A172 (cell line): Measurements from ENCODE around the gene ACAP1. TPM values are rescaled to one million over a fixed set of nuclear protein-coding genes. Genes with fewer than 3 reads are reported as not detected.
"Not testable (repeated sequence)": the region's sequence is repeated elsewhere in the genome, so short reads cannot be mapped to it uniquely, and the experiment has no call there.

Source experiments
- DNase-seq: peaks from one replicate; pipeline ENCODE4 v3.0.0-alpha.2; 2015; ENCODE audit warnings: low spot score
- total RNA-seq: library from RNA; depleted of rRNA; stranded (reverse); fragments of >200 nt; shearing (Covaris generic); gene quantifications from 2 replicates; pipeline ENCODE4 v1.2.3, GENCODE V29; 2014

ACAP1 gene
- total RNA-seq, 1 experiment from 2014 or later, result 0.90 TPM

GRCh38 chr17:7354262-7354843, 18.0 kb downstream of the ACAP1 start:
- DNase-seq, result no peak

DNA sequence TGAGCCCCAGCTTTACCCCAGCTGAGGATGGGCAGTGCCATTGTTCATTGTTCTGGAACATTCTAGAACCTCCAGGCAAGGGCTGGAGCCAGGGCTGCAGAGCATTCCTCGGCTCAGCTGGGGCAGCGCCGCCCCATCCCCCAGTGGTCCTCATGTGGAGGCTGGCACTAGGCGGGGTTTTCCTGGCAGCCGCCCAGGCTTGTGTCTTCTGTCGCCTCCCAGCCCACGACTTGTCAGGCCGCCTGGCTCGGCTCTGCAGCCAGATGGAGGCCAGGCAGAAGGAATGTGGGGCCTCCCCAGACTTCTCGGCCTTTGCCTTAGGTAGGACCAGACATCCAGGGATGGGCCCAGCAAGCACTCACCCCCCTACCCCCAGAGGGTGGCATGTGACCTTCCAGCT, 18.7 kb downstream of the ACAP1 start, which contains the start of gene TMEM95:
TSS of gene TMEM95 (plus strand) at position 104 of the 400 bp plus-strand sequence. CDS start at position 153, 49 bp downstream.
- DNase-seq, result peak; percentile 39

GRCh38 chr17:7355573-7355972, 19.2 kb downstream of the ACAP1 start:
- no peak for DNase-seq

GRCh38 chr17:7356072-7356549, 19.8 kb downstream of the ACAP1 start:
- DNase-seq, result peak; percentile 77

DNA sequence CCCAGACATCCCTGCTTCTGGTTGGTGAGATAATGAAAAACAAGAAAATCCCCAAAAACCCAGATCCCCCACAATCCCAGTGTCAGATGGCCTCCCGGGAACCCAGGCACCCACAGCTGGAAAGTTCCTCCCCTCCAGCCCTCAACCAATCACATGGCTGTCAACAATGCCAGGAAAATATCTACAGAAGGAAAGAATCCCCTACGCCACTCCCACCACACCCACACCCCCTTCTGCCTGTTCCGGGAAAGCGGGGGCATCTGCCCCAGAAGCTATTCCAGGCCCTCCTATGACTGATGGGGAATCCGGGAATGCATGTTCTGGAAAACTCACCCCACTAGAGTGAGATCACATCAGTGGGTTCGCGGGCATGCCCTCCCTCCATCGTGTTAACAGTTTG, 20.4 kb downstream of the ACAP1 start:
- DNase-seq, result no peak

GRCh38 chr17:7357381-7357780, 21.1 kb downstream of the ACAP1 start:
- DNase-seq, result no peak

DNA sequence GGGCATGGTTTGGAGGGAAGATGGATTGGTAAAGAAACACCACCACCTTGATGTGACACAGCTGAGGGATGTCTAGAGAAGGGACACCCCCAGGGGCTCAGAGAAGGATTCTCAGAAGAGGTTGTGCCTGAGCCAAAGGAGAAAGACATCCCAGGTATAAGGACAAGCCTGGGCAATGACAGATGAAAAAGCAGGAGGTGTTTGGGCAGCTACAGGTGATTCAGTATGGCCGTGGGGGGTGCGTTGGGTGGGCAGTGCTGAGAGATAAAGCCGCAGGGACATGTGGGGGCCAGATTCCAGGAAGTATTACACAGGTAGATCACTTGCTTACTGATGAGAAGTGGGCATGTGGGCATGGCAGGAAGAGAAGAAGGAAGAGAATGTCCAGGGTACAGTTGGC, 25.6 kb downstream of the ACAP1 start:
- DNase-seq, result no peak

- no peak for DNase-seq
These were observed 27.0 kb downstream of the ACAP1 start for GRCh38 chr17:7363311-7363710.

- DNase-seq, result not testable (repeated sequence)
These were observed 29.6 kb downstream of the ACAP1 start for GRCh38 chr17:7365963-7366362.

DNA sequence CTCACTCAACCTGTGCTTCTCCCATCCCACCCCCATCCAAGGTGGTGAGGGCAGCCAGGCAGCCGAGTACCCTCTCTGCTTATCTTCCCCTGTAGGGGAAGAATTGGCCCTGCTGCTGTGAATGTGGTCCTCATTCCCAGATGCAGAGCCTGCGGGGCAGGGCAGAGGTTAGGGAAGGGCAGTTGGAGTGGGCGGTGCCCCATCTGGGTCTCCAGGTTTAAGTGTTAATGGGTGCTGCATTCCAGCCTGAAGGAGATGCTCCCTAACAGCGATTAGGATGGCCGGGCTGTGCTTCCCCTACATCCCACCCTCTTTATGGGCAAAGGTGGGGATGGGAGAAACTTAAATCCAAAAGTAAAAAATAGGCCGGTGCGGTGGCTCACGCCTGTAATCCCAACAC, 30.8 kb downstream of the ACAP1 start:
- DNase-seq, result no peak

DNA sequence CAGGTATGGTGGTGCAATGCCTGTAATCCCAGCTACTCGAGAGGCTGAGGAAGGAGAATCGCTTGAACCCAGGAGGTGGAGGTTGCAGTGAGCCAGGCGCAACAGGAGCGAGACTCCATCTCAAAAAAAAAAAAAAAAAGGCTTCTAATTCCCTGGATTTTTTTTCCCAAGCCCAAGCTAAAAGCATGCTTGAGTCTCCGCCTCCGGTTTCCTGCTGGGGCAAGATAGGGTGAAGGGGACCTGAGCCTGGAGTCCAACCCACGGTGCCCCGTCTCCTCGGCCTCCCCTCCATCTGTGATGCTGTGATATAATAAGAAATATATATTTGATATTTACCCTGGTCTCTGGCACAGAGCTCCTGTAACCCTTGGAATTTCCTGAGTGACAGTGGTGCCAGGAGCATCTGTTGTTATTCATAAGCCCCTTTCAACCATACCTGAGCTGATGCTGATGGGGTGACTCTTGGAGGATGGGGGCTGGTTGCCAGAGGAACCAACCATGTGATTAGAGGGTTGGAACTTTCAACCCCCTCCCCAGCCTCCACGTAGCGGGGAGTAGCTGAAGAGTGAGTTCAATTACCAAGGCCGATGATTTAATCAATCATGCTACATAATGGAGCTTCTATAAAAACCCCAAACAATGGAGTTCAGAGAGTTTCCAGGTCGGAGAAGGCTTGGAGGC, 31.7 kb downstream of the ACAP1 start:
- DNase-seq, result no peak

- DNase-seq, result not testable (repeated sequence)
These were observed 32.3 kb downstream of the ACAP1 start for GRCh38 chr17:7368599-7368994.

GRCh38 chr17:7369825-7370224, 33.5 kb downstream of the ACAP1 start:
- no peak for DNase-seq

GRCh38 chr17:7370853-7371252, 34.5 kb downstream of the ACAP1 start:
- no peak for DNase-seq

- no peak for DNase-seq
These were observed 38.0 kb downstream of the ACAP1 start for GRCh38 chr17:7374353-7374752.

GRCh38 chr17:7379134-7379533, 42.8 kb downstream of the ACAP1 start:
- no peak for DNase-seq

DNA sequence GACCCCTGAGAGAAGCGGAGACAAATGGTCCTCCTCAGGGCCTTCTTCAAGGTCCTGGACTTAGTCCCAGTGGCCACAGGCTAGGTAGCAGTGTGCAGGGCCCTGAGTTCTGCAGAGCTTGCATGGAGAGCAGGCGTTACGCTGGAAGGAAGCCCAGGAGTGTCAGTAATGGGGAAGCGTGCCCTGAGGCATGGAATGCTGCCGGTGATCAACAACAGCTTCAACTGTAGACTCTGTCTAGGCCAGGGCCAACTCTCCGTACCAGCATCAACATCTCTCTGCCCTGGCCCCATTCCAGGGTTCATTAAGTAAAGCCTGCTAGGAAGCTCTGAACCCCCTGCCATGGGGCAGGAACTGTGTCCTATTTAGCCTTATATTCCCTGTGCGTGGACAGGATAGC, 44.0 kb downstream of the ACAP1 start:
- no peak for DNase-seq

GRCh38 chr17:7380855-7381683, 44.7 kb downstream of the ACAP1 start, which contains the start of gene TNK1:
Gene TNK1 (plus strand): TSS chr17:7381089. CDS start chr17:7382927, 1,838 bp downstream.
- DNase-seq, result no peak

GRCh38 chr17:7382901-7383300, 46.6 kb downstream of the ACAP1 start:
- DNase-seq, result no peak

GRCh38 chr17:7383371-7383741, 47.0 kb downstream of the ACAP1 start:
- no peak for DNase-seq

DNA sequence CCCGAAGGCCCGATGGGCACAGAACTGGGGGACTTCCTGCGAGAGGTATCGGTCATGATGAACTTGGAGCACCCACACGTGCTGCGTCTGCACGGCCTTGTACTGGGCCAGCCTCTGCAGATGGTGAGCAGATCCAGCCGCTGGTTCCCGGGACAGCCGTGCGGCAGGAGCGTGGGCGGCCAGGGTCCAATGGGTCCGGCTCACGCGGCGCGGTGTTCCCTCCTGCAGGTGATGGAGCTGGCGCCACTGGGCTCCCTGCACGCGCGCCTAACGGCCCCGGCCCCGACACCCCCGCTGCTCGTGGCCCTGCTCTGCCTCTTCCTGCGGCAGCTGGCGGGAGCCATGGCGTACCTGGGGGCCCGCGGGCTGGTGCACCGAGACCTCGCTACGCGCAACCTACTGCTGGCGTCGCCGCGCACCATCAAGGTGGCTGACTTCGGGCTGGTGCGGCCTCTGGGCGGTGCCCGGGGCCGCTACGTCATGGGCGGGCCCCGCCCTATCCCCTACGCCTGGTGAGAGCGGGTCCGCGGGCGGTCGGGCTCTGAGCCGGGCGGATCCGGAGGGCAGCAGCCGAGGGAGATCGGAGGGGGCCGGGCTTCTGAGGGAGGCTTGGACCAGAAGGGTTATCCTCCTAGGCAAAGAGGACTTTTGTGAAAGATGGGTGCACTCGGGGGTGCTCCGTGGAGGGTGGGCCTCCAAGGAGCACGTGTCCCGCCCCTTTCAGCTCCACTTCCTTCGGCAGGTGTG, 47.6 kb downstream of the ACAP1 start:
- DNase-seq, result no peak
